Measurements from ENCODE around the gene HNF4A. TPM values are rescaled to one million over a fixed set of nuclear protein-coding genes. Genes with fewer than 3 reads are reported as not detected.

HNF4A gene
- total and polyA plus RNA-seq, 2 of the 13 experiments (the other 11 are each of a cell fraction or from before 2014, with no cell fraction given), result 80.9 to 169 TPM

DNA sequence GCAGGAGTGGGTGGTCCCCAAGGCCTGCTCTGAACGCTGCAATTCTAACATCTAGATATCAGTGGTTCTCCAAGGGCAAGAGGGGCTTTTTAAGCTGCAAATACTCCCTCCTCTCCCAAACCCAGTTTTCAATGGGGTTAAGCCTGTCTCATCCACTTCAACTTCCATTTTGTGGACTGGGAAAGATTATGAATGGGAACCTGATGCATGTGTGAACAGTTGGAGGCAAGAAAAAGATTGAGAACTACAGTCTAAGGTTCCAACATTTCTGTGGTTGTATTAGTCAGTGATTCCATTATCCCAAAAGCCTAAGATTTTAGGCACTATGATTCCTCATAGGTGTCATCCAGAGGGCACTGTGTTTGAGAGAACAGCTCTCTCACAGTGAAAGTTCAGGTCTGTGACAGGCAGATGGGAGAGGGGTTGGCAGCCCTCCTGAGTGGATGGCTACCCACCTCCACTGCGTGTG, 53.7 kb downstream of the HNF4A start (continued):
- TF ChIP-seq, protein P1, sequence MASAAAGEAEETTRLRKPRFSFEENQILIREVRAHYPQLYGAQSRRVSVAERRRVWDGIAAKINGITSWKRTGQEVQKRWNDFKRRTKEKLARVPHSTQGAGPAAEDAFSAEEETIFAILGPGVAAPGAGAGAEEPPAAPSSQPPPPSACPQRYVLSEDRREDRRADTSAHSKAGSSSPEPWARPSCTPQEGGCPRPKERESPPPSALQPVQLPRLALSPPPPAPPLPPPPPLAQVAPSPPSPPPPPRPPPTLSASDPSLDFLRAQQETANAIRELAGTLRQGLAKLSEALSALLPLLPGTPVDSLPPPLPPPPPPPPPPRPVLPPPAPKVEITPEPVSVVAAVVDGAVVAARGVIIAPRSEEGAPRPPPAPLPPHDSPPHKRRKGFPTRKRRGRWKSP (CRISPR knock-in tag; IDR thresholded peaks at IDR 0.05), result no peak
- TF ChIP-seq PAX8 (CRISPR knock-in tag; IDR thresholded peaks at IDR 0.05; ENCODE audit: borderline replicate concordance), result 0 out of 2 replicates have a peak, but pooled peaks have one; percentile 19
- peak; percentile 36; the same call in 1 of the 2 replicates for TF ChIP-seq POLR2AphosphoS5 (IDR thresholded peaks at IDR 0.05; ENCODE audit: low read depth, low read length)
- TF ChIP-seq, protein P2, sequence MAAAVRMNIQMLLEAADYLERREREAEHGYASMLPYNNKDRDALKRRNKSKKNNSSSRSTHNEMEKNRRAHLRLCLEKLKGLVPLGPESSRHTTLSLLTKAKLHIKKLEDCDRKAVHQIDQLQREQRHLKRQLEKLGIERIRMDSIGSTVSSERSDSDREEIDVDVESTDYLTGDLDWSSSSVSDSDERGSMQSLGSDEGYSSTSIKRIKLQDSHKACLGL (CRISPR knock-in tag; IDR thresholded peaks at IDR 0.05), result no peak
- TF ChIP-seq ZNF839 (CRISPR knock-in tag; IDR thresholded peaks at IDR 0.05; ENCODE audit: borderline replicate concordance), result no peak
- TF ChIP-seq RFX5 (IDR thresholded peaks at IDR 0.05; ENCODE audit: low read depth, low read length), result no peak
- no peak for TF ChIP-seq ZNF317 (CRISPR knock-in tag; IDR thresholded peaks at IDR 0.05)
- no peak for TF ChIP-seq JUN (CRISPR knock-in tag; IDR thresholded peaks at IDR 0.05)
- TF ChIP-seq, protein P3, sequence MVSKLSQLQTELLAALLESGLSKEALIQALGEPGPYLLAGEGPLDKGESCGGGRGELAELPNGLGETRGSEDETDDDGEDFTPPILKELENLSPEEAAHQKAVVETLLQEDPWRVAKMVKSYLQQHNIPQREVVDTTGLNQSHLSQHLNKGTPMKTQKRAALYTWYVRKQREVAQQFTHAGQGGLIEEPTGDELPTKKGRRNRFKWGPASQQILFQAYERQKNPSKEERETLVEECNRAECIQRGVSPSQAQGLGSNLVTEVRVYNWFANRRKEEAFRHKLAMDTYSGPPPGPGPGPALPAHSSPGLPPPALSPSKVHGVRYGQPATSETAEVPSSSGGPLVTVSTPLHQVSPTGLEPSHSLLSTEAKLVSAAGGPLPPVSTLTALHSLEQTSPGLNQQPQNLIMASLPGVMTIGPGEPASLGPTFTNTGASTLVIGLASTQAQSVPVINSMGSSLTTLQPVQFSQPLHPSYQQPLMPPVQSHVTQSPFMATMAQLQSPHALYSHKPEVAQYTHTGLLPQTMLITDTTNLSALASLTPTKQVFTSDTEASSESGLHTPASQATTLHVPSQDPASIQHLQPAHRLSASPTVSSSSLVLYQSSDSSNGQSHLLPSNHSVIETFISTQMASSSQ (IDR thresholded peaks at IDR 0.05; ENCODE audit: low read depth), result no peak
- TF ChIP-seq, protein P3 (CRISPR knock-in tag; IDR thresholded peaks at IDR 0.05; ENCODE audit: borderline replicate concordance), result no peak
- no peak for TF ChIP-seq KDM5A (IDR thresholded peaks at IDR 0.05; ENCODE audit: borderline replicate concordance, low read length)
- TF ChIP-seq GTF2F1 (IDR thresholded peaks at IDR 0.05; ENCODE audit: low read length), result no peak
- TF ChIP-seq ZNF335 (CRISPR knock-in tag; IDR thresholded peaks at IDR 0.05), result no peak
- no peak for TF ChIP-seq ZNF749 (CRISPR knock-in tag; IDR thresholded peaks at IDR 0.05; ENCODE audit: borderline replicate concordance)
- TF ChIP-seq SSRP1 (CRISPR knock-in tag; IDR thresholded peaks at IDR 0.05), result peak; percentile 72
- TF ChIP-seq ATF7-NPFF (CRISPR knock-in tag; IDR thresholded peaks at IDR 0.05; ENCODE audit: low read depth), result no peak
- TF ChIP-seq ZNF160 (CRISPR knock-in tag; IDR thresholded peaks at IDR 0.05), result no peak
